Measurements from ENCODE around the gene SAV1. TPM values are rescaled to one million over a fixed set of nuclear protein-coding genes. Genes with fewer than 3 reads are reported as not detected.

Gene SAV1
- 6.8 TPM for polyA plus RNA-seq (2012; ENCODE audit: insufficient read length, low read depth)

GRCh38 chr14:50667996-50668825, at the start of gene SAV1:
Gene SAV1, minus strand, starts transcription at chr14:50668306. Its CDS starts 339 bp downstream, at chr14:50667967.
- TF ChIP-seq SIN3A (IDR thresholded peaks at IDR 0.05; ENCODE audit: borderline replicate concordance, insufficient read depth, low read length) (peak; percentile 46; the same call in 1 of the 2 replicates), REST (IDR thresholded peaks at IDR 0.05; ENCODE audit: insufficient read depth in 1 of 2, low read depth in 2 of 2, low read length in 2 of 2) (no peak), FOXP2 (optimal IDR thresholded peaks at IDR 0.05; ENCODE audit: borderline replicate concordance, extremely low read depth, extremely low read length, insufficient read depth) (peak; percentile 10), TAF1 (IDR thresholded peaks at IDR 0.05; ENCODE audit: borderline replicate concordance, insufficient read depth, low read length) (0 out of 2 replicates have a peak, but pooled peaks have one; percentile 24), POLR2AphosphoS5 (IDR thresholded peaks at IDR 0.05; ENCODE audit: low read depth, low read length) (peak; percentile 74; the same call in 1 of the 2 replicates)

GRCh38 chr14:50717811-50718210, 49.7 kb upstream of the SAV1 start:
- TF ChIP-seq SIN3A (IDR thresholded peaks at IDR 0.05; ENCODE audit: borderline replicate concordance, insufficient read depth, low read length): no peak
- no peak for TF ChIP-seq FOXP2 (optimal IDR thresholded peaks at IDR 0.05; ENCODE audit: borderline replicate concordance, extremely low read depth, extremely low read length, insufficient read depth)
- TF ChIP-seq TAF1 (IDR thresholded peaks at IDR 0.05; ENCODE audit: borderline replicate concordance, insufficient read depth, low read length): no peak
- no peak for TF ChIP-seq POLR2AphosphoS5 (IDR thresholded peaks at IDR 0.05; ENCODE audit: low read depth, low read length)
- no peak for TF ChIP-seq REST (IDR thresholded peaks at IDR 0.05; ENCODE audit: insufficient read depth in 1 of 2, low read depth in 2 of 2, low read length in 2 of 2)

- no peak for TF ChIP-seq FOXP2 (optimal IDR thresholded peaks at IDR 0.05; ENCODE audit: borderline replicate concordance, extremely low read depth, extremely low read length, insufficient read depth)
- TF ChIP-seq TAF1 (IDR thresholded peaks at IDR 0.05; ENCODE audit: borderline replicate concordance, insufficient read depth, low read length): no peak
- no peak for TF ChIP-seq SIN3A (IDR thresholded peaks at IDR 0.05; ENCODE audit: borderline replicate concordance, insufficient read depth, low read length)
- no peak for TF ChIP-seq REST (IDR thresholded peaks at IDR 0.05; ENCODE audit: insufficient read depth in 1 of 2, low read depth in 2 of 2, low read length in 2 of 2)
- TF ChIP-seq POLR2AphosphoS5 (IDR thresholded peaks at IDR 0.05; ENCODE audit: low read depth, low read length): no peak
Observed at GRCh38 chr14:50714450-50715073, 46.5 kb upstream of the SAV1 start.

- TF ChIP-seq TAF1 (IDR thresholded peaks at IDR 0.05; ENCODE audit: borderline replicate concordance, insufficient read depth, low read length): no peak
- no peak for TF ChIP-seq FOXP2 (optimal IDR thresholded peaks at IDR 0.05; ENCODE audit: borderline replicate concordance, extremely low read depth, extremely low read length, insufficient read depth)
- TF ChIP-seq REST (IDR thresholded peaks at IDR 0.05; ENCODE audit: insufficient read depth in 1 of 2, low read depth in 2 of 2, low read length in 2 of 2): no peak
- TF ChIP-seq SIN3A (IDR thresholded peaks at IDR 0.05; ENCODE audit: borderline replicate concordance, insufficient read depth, low read length): no peak
- no peak for TF ChIP-seq POLR2AphosphoS5 (IDR thresholded peaks at IDR 0.05; ENCODE audit: low read depth, low read length)
Observed at GRCh38 chr14:50711043-50711442, 42.9 kb upstream of the SAV1 start.

Measured in PFSK-1 (cell line).